ENCODE measurements around the gene MAP1A.

GRCh38 chr15:43508991-43509659 is 8.3 kb upstream of the MAP1A start:
- no peak for TF ChIP-seq CTCF (IDR thresholded peaks at IDR 0.05)
- no peak for TF ChIP-seq POLR2A (IDR thresholded peaks at IDR 0.05)

All from testis (tissue), 2 donors.